Activated CD8-positive, alpha-beta memory T cell treated with anti-CD3 and anti-CD28 coated beads, Interleukin-2, amount 50 U/mL, for 4 hours (primary cell): ENCODE results near the gene NAGPA.

Experiments
- DNase-seq: peaks from one replicate; pipeline ENCODE4 v3.0.0-alpha.2; 2020

Gene NAGPA

DNA sequence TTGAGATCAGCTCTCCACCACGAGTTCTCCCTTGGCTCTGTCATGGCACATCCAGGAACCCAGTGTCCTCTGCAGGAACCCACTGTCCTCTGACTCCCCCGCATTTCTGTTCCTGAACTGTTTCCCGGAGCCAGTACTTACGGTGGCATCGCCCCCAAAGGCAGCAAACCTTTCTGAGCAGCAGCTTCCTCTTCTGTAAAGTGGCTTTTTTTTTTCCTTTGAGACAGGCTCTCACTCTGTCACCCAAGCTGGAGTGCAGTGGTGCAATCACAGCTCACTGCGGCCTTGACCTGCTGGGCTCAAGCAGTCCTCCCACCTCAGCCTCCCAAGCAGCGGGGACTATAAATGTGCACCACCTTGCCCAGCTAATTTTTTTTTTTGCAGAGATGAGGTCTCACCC lies 32.2 kb downstream of the NAGPA start:
- DNase-seq, result no peak

DNA sequence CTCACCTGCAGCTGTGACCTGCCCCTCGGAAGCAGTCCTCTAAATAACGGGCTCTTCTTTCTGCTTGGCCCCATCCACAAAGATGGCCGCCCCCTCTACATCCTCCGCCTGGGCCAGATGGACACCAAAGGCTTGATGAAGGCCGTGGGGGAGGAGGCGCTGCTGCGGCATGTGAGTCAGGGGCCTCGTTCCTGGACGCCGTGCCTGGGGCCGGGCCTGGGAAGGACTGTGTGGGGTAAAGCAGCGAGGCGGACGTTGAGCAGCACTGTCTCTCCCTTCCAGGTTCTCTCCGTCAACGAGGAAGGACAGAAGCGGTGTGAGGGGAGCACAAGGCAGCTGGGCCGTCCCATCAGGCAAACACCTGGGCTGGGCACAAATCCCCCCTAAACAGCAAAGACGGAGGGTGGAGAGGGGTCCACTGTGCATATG lies 33.1 kb downstream of the NAGPA start:
- no peak for DNase-seq

DNA sequence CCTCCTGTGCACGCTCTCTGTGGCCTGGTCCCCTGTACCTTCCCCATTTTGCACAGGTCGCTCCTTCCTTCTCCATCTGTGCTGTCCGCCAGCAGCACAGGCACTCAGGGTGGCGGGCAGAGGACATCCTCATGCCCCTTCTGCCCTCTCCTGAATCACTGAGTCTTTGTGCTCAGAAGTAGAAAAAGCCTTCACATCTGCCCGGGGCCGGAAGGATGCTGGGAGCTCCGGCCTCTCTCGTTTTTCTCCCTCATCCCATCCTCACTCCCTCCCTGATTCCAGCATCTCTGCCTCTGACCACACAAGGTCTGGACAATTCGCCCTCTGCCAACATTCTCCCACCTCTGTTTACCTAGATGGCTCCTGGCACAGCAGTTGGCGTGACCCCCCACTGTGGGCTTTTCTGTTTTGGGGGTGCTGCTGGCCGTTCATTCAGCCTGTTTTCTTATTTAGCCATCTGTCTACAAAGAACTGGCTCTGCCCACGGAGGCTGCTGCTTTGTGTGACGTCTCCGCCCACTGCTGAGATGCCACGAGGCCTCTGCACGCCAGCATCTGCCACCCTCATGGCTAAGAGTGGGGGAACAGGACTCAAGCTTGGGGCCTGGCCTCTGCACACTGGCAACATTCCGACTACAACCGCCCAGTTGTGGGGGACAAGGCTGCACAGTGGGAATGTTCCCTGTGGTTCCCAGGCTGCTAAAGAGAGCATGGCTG lies 38.9 kb downstream of the NAGPA start:
- no peak for DNase-seq

DNA sequence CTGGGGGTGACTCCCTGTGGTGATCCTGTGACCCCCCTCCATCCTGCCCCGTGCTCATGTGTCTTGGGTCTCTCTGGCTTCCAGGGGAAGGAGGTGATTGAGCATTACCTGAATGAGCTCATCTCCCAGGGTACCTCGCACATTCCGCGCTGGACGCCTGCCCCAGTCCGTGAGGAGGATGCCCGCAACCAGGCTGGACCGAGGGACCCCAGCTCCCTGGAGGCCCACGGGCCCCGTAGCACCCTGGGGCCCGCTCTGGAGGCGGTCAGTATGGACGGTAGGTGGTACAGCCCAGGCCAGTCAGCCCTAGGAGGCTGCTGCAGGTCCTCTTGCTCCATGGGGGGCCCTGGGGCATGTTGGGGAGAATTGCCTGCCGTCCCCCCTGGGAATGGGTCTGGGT lies 42.0 kb downstream of the NAGPA start:
- no peak for DNase-seq

DNA sequence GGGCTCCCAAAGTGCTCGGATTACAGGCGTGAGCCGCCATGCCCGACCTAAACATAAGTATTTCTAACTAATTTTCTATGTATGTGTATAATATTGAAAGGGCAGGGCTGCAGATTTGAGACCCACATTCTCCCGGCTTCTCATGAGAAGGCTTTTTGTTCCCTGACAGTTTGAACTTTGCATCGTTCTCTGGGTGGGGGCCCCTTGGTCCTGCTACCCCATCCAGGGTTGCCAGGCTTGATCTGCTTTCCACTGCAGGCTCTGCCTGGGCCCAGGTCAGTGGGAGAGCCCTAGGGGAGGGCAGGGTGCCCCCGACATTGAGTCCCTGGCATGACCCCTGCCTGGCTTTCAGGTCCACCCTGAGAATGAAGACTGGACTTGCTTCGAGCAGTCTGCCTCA lies 43.3 kb downstream of the NAGPA start:
- no peak for DNase-seq

DNA sequence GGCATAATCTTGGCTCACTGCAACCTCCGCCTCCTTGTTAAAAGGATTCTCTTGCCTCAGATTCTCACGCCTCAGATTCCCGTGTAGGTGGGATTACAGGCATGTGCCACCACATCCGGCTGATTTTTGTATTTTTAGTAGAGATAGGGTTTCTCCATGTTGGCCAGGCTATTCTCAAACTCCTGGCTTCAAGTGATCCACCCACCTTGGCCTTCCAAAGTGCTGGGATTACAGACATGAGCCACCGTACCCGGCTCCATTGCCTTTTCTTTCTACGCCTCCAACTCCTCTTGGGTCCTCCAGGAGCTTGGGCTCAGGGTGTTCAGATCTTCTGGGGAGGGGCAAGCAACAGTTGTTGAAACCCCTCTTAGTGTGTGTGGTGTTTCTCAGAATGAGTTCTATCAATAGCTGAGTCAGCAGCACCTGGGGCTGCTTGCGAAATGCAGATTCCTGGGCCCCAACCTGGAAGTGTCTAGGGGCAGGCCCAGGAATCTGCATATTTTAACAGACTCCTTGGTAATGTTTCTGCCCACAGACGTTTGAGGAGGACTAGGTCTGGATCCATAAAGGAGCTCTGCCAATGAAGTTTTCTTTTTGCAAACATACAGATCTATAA lies 44.2 kb downstream of the NAGPA start:
- no peak for DNase-seq

DNA sequence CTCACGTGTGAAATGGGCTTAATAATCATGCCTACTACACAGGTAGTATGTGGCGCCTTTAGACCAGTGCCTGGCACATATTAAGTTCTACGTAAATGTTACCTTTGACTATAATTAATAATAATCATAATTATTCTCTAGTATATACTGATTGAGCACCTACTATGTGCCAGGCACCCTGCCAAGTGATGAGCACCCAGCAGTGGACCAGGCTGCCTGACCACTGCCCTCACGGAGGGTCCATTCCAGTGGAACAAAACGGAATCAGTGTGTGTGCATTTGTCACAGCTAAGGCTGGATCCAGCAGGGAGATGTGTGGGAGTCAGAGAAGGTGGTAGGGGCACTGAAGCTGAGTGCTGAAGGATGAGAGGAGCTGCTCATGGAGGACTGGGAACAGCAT lies 45.1 kb downstream of the NAGPA start:
- DNase-seq, result no peak

DNA sequence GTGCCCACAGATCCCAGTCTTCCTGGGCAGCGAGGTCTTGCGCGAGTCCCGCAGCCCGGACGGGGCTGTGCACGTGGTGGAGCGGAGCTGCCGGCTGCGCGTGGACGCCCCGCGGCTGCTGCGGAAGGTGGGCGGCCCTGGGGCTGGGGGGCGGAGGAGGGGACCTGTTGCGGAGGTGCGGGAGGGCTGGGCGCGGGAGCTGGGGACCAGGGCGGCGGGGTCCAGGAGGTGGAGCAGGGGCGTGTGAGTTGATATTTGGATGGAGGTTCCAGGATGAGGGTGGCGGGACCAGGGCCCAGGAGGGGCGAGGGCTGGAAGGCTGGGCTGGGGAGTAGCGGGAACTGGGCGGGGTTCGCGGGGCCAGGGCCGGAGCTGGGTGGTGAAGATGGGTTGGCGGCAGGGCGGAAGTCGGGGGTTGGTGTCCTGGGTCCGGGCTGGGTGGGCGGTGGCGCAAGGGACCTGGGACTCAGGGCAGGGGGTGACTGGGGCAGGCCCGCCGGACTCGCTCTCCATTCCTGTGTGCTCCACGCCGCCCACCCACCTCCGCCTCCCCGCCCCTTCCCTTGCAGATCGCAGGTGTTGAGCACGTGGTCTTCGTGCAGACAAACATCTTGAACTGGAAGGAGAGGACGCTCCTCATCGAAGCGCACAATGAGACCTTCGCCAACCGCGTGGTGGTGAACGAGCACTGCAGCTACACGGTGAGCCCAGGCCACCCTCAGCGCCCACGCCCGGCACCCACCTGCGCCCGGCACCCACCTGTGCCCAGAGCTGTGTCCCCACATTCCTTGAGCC lies 46.0 kb downstream of the NAGPA start:
- DNase-seq, result no peak

DNA sequence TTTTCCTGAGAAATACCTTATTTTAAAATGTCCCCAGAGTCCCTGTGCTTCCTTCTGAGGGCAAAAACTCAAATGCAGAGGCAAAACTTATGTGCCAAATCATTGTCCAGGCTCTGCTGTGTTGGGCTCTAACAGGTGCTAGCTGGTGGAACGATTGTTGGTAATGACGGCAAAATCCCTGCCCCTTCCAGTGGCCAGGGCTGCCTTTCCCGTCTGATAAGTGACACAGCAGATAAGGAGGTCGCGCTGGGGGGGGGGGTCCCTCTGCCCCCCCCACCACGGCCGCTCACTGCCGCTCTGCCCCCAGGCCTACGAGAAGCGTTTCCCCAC lies 46.5 kb downstream of the NAGPA start:
- DNase-seq, result no peak

DNA sequence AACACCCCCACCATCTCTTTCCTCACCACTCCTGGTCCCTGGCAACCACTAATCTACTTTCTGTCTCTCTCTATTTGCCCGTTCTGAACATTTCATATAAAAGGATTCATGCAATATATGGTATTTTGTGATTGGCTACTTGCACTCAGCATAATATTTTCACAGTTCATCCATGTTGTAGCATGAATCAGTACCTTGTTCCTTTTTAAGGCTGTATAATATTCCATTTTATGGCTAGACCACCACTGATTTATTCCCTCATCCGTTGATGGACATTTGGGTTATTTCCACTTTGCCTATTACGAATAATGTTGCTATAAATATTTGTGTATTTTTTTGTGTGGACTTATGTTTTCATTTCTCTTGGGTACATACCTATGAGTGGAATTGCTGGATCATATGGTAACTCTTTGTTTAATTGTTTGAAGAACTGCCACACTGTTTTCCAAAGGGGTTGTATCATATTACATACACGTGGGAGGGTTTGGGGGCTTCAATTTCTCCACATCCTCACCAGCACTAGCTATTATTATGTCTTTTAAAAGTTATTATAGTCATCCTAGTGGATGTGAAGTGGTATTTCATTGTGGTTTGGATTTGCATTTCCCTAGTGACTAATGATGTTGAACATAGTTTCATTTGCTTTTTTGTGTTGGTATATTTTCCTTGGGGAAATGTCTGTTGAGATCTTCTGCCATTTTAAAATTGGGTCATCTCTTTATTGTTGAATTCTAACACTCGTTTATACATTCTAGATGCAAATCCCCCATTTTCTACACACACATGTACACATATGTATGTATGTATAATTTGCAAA lies 49.4 kb downstream of the NAGPA start:
- no peak for DNase-seq

DNA sequence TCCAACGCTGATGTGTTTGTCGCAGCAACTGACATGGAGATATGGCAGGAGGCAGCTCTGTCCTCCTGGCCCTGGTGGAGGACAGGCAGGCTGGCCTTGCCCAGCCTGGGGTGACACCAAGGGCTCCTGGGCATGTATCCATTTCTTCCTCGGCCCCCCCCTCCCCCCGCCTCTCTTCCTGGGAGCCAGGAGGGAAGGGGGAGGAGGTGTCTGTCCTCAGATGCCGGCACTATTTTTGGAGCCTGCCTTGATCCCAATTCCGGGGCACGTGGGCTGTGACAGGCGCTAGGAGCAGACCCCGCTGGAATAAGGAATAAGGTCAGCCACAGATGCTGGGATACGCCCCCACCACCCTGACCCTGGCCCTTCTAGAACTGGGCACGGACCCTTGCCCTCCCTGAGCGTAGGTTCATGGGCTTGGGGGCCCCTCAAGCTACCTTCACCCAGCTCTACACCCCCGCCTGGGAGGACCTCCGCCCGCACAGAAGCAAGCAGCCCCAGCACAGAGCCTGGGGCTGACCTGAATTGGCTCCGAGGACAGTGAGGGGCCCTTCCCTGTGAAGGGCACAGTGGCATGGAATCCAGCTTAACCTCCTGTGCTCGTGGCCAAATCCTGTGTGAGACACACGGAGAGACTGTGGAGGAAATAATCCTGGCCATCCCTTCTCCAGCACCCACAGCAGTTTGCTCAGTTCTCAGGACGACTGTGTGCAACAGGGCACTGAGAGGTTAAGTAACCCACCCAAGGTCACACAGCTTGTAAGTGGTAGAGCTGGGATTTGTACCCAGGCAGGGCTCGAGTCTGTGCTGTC lies 51.5 kb downstream of the NAGPA start:
- DNase-seq, result no peak

DNA sequence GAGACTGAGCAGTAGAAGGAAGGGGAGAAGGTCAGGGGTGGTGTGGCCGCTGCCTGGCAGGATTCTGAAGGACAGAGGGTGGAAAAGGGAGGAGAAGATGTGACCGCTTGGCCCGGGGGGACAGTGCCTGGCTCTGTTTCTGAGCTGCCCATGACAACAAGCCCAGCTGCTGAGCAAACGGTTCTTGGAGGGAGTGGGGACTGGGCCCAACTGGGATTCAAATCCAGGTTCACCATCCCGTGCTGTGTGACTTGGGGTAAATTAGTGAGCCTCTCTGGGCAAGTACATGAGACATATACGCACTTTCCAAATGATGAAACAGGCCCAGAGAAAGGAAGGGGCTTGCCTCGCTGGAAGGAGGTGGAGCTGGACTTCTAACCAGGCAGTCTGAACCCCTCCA lies 52.3 kb downstream of the NAGPA start:
- no peak for DNase-seq

DNA sequence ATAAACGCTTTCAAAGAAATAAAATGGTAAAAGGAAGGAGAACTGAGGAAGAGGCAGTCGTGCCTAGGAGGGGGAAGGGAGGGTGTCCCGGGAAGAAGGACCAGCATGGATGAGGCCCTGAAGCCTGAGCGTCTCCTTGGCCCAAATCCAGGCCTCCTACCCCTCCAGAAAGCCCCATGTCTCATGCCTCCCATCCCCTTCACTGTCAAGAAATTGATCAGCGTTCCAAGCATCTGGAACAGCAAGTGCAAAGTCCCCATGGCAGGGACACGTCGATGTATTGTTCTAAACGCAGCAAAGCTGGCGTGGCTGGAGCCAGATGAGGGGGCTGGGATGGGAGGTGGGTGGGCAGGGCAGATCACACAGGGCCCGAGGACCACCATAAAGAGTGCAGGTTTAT lies 53.0 kb downstream of the NAGPA start:
- no peak for DNase-seq

DNA sequence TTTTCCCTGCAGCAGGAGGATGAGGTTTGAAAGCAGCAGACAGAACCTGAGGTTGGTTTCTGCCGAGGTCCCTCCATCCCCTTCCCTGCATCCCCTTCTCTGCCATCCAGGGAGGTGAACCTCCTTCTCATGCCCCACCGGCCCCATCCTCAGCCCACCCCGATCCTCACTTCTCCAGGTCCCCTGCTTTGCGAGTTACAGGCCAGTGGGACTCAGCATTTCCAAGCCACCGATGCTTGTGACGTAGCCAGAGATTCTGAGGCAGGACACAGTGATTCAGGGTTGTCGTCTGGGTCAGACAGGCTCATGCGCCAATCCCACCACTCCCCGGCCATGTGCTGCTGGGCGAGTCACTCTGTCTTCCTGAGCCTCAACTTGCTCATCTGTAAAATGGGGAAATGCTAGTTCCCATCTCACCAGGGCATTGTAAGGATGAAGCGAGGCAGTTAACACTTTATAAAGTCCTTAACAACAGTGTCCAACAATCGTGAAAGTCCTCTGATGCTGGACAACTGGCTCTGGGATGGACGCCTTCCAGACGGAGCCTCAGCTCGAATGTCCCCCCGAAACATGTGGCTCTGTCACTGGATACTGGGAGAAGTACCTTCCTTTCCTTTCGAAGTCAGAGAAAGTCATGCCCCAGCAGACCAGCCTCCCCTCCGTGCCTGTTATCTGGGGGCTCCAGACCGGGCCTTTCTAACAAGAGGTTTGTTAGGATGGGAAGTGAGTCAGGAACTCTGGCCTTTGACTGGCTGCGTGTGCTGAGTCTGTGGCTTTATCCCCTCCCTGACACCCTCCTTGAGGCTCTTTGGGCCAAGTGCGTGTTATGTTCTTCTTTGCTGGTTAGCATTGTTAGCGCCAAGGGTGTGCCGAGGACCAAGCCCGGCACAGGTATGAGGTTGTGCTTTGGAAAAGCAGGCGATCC lies 53.7 kb downstream of the NAGPA start:
- no peak for DNase-seq

DNA sequence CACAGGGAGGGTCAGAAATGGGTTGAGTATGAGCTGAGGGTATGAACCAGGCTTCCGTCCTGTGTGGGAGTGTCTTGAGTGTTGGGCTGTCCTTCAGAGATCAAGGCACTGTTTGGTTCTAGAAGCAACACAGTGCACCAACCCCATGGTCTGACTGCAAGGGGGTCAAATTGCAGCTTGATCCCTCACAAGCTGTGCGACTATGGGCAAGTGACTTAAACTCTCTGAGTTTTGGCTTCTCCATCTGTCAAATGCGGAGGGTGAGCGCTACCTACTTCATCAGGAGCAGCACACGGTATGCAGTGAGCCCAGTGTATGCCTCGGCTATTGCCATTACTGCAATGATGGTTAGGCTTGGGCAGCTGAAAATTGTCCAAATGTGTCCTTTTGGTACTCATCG lies 54.6 kb downstream of the NAGPA start:
- no peak for DNase-seq

DNA sequence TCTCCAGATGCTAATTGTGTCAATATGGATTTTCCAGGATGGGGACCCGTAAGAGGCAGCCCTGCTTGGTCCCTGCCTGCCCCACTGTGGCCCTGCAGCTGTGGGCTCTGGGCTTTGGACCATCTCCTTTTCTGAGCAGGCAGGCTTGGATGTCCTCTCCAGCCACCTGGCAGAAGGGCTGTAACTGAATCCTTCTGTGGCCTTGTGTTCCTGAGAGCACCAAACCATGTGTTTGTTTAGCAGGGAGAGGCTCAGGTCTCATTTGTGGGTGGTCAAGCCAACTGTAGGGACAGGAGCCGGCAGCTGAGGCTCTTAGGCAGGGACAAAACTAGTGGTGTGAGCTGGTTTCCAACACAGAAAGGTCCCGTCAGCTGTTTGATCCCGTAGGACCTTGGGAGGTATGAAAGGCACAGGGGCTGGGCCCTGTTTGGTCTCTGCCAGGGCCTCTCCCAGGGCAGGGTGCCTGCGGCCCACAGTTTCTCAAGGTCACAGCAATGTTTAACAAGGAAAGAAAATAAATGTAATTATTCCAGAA lies 57.1 kb downstream of the NAGPA start:
- no peak for DNase-seq

DNA sequence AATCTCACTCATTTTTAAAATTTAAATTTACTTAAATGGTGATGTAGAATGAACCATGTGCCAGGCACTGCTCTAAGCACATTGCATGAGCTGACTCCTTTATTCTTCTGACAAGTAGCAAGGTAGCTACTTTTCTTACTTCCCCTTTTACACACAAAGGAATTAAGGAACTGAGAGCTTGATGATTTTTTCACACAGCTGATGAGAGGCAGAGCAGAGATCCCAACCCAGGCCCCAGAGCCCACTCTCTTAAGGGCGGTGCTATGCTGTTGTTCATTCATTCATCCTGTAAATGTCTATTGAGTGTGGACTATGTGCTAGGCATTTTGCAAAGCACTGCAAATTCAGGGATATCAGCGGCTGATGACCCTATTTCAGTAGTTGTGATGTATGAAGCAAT lies 57.7 kb downstream of the NAGPA start:
- no peak for DNase-seq
